ENCODE results near the gene PWWP2B.

The PWWP2B gene

GRCh38 chr10:132415956-132416355 lies 19.0 kb downstream of the PWWP2B start:
- no peaks in the 10 kb centered on the region for H3K36me3 ChIP-seq (ENCODE audit: control insufficient read depth, insufficient read depth, low read length)
- no peak overlapping the region for H3K4me3 ChIP-seq (ENCODE audit: low read length)
- peaks cover 75% of the 10 kb centered on the region for H3K4me1 ChIP-seq (ENCODE audit: control insufficient read depth, insufficient read depth, low read length)
- H3K9ac ChIP-seq (ENCODE audit: low read length), result no peak overlapping the region
- no peaks in the 10 kb centered on the region for H3K27me3 ChIP-seq (ENCODE audit: control insufficient read depth, insufficient read depth, low read length)
- H3K9me3 ChIP-seq (ENCODE audit: control insufficient read depth, low read length), result no peaks in the 10 kb centered on the region

GRCh38 chr10:132416566-132417256 lies 19.7 kb downstream of the PWWP2B start:
- Histone ChIP-seq H3K4me1 (ENCODE audit: control insufficient read depth, insufficient read depth, low read length) (peaks cover 75% of the 10 kb centered on the region), H3K9ac (ENCODE audit: low read length) (no peak overlapping the region)

DNA sequence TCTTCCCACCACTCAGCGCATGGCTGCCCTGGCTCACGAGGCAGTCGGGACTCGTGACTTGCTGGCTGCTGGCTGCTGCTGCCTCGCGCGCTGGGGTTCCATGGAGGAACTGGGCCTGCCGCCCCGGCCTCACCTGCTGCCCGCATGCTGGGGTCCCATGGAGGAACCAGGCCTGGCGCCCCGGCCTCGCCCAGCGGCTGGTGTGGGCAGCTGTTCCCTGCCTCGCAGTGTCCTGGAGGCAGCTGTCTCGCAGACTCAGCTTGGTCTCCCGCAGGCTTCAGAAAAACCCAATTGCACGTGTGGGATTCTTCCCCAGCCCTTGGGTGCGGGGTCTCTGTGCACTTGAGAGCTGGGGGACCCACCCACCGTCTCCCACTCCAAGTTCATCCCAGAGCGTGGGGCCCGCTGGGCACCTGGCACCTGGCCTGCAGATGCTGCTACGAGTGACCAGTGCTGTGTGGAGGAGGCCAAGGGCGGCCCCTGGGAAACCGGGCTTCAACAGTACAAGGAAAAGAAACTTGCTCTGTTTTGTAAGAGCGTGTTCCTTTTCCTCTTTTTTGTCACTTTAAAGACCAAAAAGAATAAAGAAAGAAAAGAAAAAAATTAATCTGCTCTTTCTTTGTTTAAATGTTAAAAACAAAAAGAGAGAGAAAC lies 20.4 kb downstream of the PWWP2B start:
- H3K9ac ChIP-seq (ENCODE audit: low read length), result peak overlapping the region; percentile 78

More at GRCh38 chr10:132416566-132417256, 19.7 kb downstream of the PWWP2B start:
- no peaks in the 10 kb centered on the region for H3K36me3 ChIP-seq (ENCODE audit: control insufficient read depth, insufficient read depth, low read length)
- no peaks in the 10 kb centered on the region for H3K9me3 ChIP-seq (ENCODE audit: control insufficient read depth, low read length)
- H3K4me3 ChIP-seq (ENCODE audit: low read length), result no peak overlapping the region
- no peaks in the 10 kb centered on the region for H3K27me3 ChIP-seq (ENCODE audit: control insufficient read depth, insufficient read depth, low read length)

DNA sequence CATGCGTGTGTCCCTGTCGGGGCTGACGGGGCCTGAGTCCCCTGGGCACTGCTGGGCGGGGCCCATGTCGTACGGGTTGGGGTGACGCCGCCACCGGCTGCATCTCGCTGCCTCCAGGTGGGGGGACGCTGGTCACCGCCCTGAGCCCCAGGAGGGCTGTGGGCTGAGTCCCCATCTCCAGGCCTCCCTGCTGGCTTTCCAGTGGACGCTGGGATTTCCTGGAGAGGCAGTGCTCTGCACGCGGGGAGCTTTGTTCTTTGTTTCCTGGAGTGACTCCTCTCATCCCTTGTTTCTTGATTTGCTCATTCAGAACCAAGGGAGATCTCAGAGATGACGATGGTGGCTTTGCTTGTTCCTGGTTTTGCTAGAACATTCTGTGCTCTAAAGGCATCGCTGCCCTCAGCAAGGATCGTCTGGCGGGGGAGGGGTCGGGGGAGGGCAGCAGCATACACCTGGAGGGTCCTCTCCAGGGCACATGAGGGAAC lies 21.0 kb downstream of the PWWP2B start:
- peak overlapping the region; percentile 78 for H3K9ac ChIP-seq (ENCODE audit: low read length)
- no peaks in the 10 kb centered on the region for H3K27me3 ChIP-seq (ENCODE audit: control insufficient read depth, insufficient read depth, low read length)
- peaks cover 5% of the 10 kb centered on the region for H3K36me3 ChIP-seq (ENCODE audit: control insufficient read depth, insufficient read depth, low read length)
- no peak overlapping the region for H3K4me3 ChIP-seq (ENCODE audit: low read length)
- H3K9me3 ChIP-seq (ENCODE audit: control insufficient read depth, low read length), result no peaks in the 10 kb centered on the region
- H3K4me1 ChIP-seq (ENCODE audit: control insufficient read depth, insufficient read depth, low read length), result peaks cover 74% of the 10 kb centered on the region

More for the DNA sequence above, 20.4 kb downstream of the PWWP2B start:
- H3K4me1 ChIP-seq (ENCODE audit: control insufficient read depth, insufficient read depth, low read length), result peaks cover 75% of the 10 kb centered on the region
- no peak overlapping the region for H3K4me3 ChIP-seq (ENCODE audit: low read length)
- peaks cover under 1% of the 10 kb centered on the region for H3K36me3 ChIP-seq (ENCODE audit: control insufficient read depth, insufficient read depth, low read length)
- no peaks in the 10 kb centered on the region for H3K9me3 ChIP-seq (ENCODE audit: control insufficient read depth, low read length)
- H3K27me3 ChIP-seq (ENCODE audit: control insufficient read depth, insufficient read depth, low read length), result no peaks in the 10 kb centered on the region

DNA sequence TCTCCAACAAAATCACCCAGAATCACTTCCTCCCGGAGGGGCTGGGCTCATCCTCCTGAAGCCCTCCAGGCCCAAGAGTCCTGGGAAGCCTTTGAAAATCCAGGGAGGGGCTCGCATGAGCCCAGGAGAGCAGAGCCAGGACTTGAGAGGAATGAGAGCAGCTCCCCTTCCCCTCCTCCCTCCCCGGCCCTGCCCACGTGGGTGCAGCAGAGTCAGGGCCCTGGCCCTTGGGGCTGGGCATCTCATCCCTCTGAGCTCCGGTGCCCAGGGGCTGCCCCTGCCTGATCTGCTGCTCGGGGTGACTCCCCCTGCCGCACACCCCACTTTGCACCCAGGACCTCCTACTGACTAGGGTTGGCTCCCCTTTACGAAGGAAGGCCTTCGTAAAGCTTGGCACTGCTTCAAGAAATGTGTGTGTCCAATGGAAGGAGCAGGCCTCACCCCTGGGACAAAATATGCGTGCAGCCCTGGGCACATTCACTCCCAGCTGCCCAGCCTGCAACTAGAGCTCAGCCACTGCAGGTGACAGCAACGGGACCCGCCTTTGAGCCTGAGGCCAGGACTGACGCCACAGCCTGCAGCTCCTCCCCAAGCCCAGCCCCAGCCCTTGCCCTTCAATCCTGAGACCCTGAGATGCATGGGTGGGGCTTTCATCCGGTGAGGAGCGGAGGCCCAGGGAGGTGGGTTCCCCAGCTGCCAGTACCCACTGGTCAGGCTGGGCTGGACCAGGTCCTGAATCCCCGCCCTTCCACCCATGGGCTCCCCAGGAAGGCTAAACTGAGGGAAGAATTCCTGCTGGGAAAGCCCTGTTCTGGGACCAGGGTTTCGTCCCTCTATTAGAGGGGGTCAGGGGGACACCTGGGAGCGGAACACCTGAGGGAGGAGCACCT lies 21.8 kb downstream of the PWWP2B start:
- Histone ChIP-seq H3K36me3 (ENCODE audit: control insufficient read depth, insufficient read depth, low read length) (peaks cover 5% of the 10 kb centered on the region), H3K9ac (ENCODE audit: low read length) (peak overlapping the region; percentile 78), H3K4me3 (ENCODE audit: low read length) (no peak overlapping the region), H3K27me3 (ENCODE audit: control insufficient read depth, insufficient read depth, low read length) (no peaks in the 10 kb centered on the region), H3K4me1 (ENCODE audit: control insufficient read depth, insufficient read depth, low read length) (peaks cover 75% of the 10 kb centered on the region), H3K9me3 (ENCODE audit: control insufficient read depth, low read length) (no peaks in the 10 kb centered on the region)

- H3K27me3 ChIP-seq (ENCODE audit: control insufficient read depth, insufficient read depth, low read length), result no peaks in the 10 kb centered on the region
- H3K9ac ChIP-seq (ENCODE audit: low read length), result peak overlapping the region; percentile 90
- H3K4me3 ChIP-seq (ENCODE audit: low read length), result no peak overlapping the region
- H3K9me3 ChIP-seq (ENCODE audit: control insufficient read depth, low read length), result no peaks in the 10 kb centered on the region
- H3K36me3 ChIP-seq (ENCODE audit: control insufficient read depth, insufficient read depth, low read length), result peaks cover 5% of the 10 kb centered on the region
- H3K4me1 ChIP-seq (ENCODE audit: control insufficient read depth, insufficient read depth, low read length), result peaks cover 73% of the 10 kb centered on the region
These were observed 22.8 kb downstream of the PWWP2B start for GRCh38 chr10:132419538-132420468.

DNA sequence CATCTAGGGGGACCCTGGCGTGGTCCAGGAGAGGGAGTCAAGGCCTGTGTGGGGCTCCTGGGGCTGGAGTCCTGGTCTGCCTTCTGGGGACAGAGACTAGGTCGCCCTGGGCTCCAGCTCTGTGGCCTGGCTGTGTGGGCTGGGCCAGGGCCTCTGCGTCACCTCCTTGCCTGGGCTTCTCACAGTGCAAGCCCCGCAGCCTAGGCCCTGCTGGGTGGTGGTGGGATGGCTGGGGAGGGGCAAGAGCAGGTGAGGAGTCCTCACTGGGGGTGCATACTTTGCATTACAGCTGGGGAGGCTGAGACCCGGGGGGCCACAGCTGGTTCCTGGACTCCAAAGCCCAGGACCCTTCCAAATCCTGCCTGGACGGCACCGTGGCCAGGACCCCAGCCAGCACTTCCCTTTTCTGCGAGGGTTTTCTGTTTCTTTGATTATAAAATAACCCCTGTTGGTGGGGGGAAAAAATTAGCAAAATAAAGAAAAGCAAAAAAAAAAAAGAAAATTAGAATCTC lies 23.5 kb downstream of the PWWP2B start:
- peaks cover 5% of the 10 kb centered on the region for H3K36me3 ChIP-seq (ENCODE audit: control insufficient read depth, insufficient read depth, low read length)
- H3K4me3 ChIP-seq (ENCODE audit: low read length), result no peak overlapping the region
- peaks cover 71% of the 10 kb centered on the region for H3K4me1 ChIP-seq (ENCODE audit: control insufficient read depth, insufficient read depth, low read length)
- H3K9me3 ChIP-seq (ENCODE audit: control insufficient read depth, low read length), result no peaks in the 10 kb centered on the region
- peak overlapping the region; percentile 90 for H3K9ac ChIP-seq (ENCODE audit: low read length)
- no peaks in the 10 kb centered on the region for H3K27me3 ChIP-seq (ENCODE audit: control insufficient read depth, insufficient read depth, low read length)

- peak overlapping the region; percentile 90 for H3K9ac ChIP-seq (ENCODE audit: low read length)
- no peak overlapping the region for H3K4me3 ChIP-seq (ENCODE audit: low read length)
- H3K9me3 ChIP-seq (ENCODE audit: control insufficient read depth, low read length), result no peaks in the 10 kb centered on the region
- H3K36me3 ChIP-seq (ENCODE audit: control insufficient read depth, insufficient read depth, low read length), result peaks cover 5% of the 10 kb centered on the region
- no peaks in the 10 kb centered on the region for H3K27me3 ChIP-seq (ENCODE audit: control insufficient read depth, insufficient read depth, low read length)
- peaks cover 68% of the 10 kb centered on the region for H3K4me1 ChIP-seq (ENCODE audit: control insufficient read depth, insufficient read depth, low read length)
These were observed 24.2 kb downstream of the PWWP2B start for GRCh38 chr10:132420981-132421846.

GRCh38 chr10:132421847-132422751 lies 25.1 kb downstream of the PWWP2B start:
- Histone ChIP-seq H3K4me1 (ENCODE audit: control insufficient read depth, insufficient read depth, low read length) (peaks cover 64% of the 10 kb centered on the region), H3K36me3 (ENCODE audit: control insufficient read depth, insufficient read depth, low read length) (peaks cover 5% of the 10 kb centered on the region), H3K4me3 (ENCODE audit: low read length) (no peak overlapping the region), H3K27me3 (ENCODE audit: control insufficient read depth, insufficient read depth, low read length) (no peaks in the 10 kb centered on the region), H3K9ac (ENCODE audit: low read length) (peak overlapping the region; percentile 90), H3K9me3 (ENCODE audit: control insufficient read depth, low read length) (no peaks in the 10 kb centered on the region)
